Measurements from ENCODE around the gene PRSS35. TPM values are rescaled to one million over a fixed set of nuclear protein-coding genes. Genes with fewer than 3 reads are reported as not detected.
A peak's percentile ranks its signal among the peaks of the same experiment; 100 is the strongest.

PRSS35 gene
- 1.3 TPM for total RNA-seq (ENCODE audit: unreplicated experiment)
- long read RNA-seq, partial matches to known transcripts, result 0 of 2 reads
- long read RNA-seq, other reads (novel, unspliced or antisense), result 0 of 2 reads

DNA sequence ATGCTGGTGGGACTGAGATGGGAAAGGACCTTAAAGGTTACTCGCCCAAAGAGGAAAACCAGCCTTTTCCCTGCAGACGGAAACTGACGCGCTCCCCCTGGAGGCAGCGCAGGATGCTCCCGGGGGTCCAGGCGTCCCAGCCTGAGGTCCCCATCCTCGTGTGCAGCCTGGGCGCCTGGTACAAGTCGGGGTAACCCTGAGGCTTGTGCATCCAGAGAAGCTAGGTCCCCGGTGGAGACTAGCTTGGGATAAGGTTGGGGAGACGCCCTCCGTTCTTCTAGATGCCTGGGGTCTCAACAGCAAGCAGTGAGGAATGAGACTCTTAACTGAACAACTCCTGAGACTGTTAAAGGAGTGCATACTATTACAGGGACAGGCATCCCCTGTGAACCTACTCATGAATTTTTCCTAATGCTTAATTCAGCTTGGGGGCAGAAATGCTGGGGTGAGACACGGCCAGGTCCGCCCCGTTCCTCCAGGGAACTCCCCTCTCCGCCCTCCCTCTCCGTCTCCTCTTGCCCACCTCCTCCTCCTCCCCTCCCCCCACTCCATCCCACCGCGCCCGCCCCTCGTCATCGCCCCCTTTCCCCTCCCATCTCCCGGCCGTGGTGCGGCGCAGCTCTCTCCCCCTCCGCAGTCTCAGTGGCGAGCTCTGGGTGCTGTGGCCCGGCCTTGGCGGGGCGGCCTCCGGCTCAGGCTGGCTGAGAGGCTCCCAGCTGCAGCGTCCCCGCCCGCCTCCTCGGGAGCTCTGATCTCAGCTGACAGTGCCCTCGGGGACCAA is at the start of gene PRSS35:
TSS of gene PRSS35 (plus strand) at position 634 of the 781 bp plus-strand sequence. CDS start 10,908 bp downstream, outside the sequence.
- H3K36me3 Mint-ChIP-seq (ENCODE audit: low read depth, unreplicated experiment), result no peaks in the 10 kb centered on the region
- H3K27ac Mint-ChIP-seq (ENCODE audit: unreplicated experiment), result no peak within 1 kb of the TSS
- DNase-seq (ENCODE audit: low spot score), result peak; percentile 78
- TF ChIP-seq, protein P1, sequence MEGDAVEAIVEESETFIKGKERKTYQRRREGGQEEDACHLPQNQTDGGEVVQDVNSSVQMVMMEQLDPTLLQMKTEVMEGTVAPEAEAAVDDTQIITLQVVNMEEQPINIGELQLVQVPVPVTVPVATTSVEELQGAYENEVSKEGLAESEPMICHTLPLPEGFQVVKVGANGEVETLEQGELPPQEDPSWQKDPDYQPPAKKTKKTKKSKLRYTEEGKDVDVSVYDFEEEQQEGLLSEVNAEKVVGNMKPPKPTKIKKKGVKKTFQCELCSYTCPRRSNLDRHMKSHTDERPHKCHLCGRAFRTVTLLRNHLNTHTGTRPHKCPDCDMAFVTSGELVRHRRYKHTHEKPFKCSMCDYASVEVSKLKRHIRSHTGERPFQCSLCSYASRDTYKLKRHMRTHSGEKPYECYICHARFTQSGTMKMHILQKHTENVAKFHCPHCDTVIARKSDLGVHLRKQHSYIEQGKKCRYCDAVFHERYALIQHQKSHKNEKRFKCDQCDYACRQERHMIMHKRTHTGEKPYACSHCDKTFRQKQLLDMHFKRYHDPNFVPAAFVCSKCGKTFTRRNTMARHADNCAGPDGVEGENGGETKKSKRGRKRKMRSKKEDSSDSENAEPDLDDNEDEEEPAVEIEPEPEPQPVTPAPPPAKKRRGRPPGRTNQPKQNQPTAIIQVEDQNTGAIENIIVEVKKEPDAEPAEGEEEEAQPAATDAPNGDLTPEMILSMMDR (IDR thresholded peaks at IDR 0.05; ENCODE audit: unreplicated experiment), result peak; percentile 64
- H3K9me3 Mint-ChIP-seq (ENCODE audit: unreplicated experiment), result no peaks in the 10 kb centered on the region
- peak within 1 kb of the TSS; percentile 87 for H3K4me3 Mint-ChIP-seq (ENCODE audit: unreplicated experiment)
- H3K27me3 Mint-ChIP-seq (ENCODE audit: unreplicated experiment), result peaks cover 3% of the 10 kb centered on the region
- H3K4me1 Mint-ChIP-seq (ENCODE audit: unreplicated experiment), result peaks cover 7% of the 10 kb centered on the region

DNA sequence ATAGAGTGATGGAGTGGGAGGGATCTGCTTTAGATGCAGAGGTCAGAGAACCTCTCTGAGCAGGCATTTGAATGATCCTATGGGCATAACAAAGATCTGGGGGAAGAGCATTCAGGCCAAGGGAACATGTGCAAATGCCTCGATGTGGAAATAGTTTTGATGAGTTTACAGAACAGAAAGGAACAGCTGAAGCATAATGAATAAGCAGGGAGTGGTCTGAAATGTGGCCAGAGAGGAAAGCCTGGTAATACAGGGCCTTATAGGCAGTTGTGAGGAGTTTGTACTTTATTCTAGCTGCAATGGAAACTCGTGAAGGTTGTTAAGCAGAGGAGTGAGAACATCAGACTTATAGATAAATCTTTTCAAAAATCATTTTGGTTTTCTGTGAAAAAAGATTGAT is 48.4 kb upstream of the PRSS35 start:
- Mint-ChIP-seq H3K9me3 (ENCODE audit: unreplicated experiment) (no peaks in the 10 kb centered on the region), H3K27ac (ENCODE audit: unreplicated experiment) (no peak overlapping the region), H3K27me3 (ENCODE audit: unreplicated experiment) (no peaks in the 10 kb centered on the region), H3K4me3 (ENCODE audit: unreplicated experiment) (no peak overlapping the region), H3K36me3 (ENCODE audit: low read depth, unreplicated experiment) (no peaks in the 10 kb centered on the region), H3K4me1 (ENCODE audit: unreplicated experiment) (peaks cover 18% of the 10 kb centered on the region)
- no peak for DNase-seq (ENCODE audit: low spot score)
- TF ChIP-seq, protein P1 (IDR thresholded peaks at IDR 0.05; ENCODE audit: unreplicated experiment), result no peak

GRCh38 chr6:83464381-83465140 is 47.8 kb upstream of the PRSS35 start:
- peaks cover 14% of the 10 kb centered on the region for H3K4me1 Mint-ChIP-seq (ENCODE audit: unreplicated experiment)
- H3K36me3 Mint-ChIP-seq (ENCODE audit: low read depth, unreplicated experiment), result no peaks in the 10 kb centered on the region
- H3K27ac Mint-ChIP-seq (ENCODE audit: unreplicated experiment), result no peak overlapping the region
- TF ChIP-seq, protein P1 (IDR thresholded peaks at IDR 0.05; ENCODE audit: unreplicated experiment), result no peak
- H3K4me3 Mint-ChIP-seq (ENCODE audit: unreplicated experiment), result no peak overlapping the region
- DNase-seq (ENCODE audit: low spot score), result no peak
- no peaks in the 10 kb centered on the region for H3K27me3 Mint-ChIP-seq (ENCODE audit: unreplicated experiment)
- no peaks in the 10 kb centered on the region for H3K9me3 Mint-ChIP-seq (ENCODE audit: unreplicated experiment)

GRCh38 chr6:83466328-83466727 is 46.0 kb upstream of the PRSS35 start:
- H3K4me3 Mint-ChIP-seq (ENCODE audit: unreplicated experiment), result no peak overlapping the region
- H3K9me3 Mint-ChIP-seq (ENCODE audit: unreplicated experiment), result no peaks in the 10 kb centered on the region
- no peak for DNase-seq (ENCODE audit: low spot score)
- H3K36me3 Mint-ChIP-seq (ENCODE audit: low read depth, unreplicated experiment), result no peaks in the 10 kb centered on the region
- peaks cover 8% of the 10 kb centered on the region for H3K4me1 Mint-ChIP-seq (ENCODE audit: unreplicated experiment)
- TF ChIP-seq, protein P1 (IDR thresholded peaks at IDR 0.05; ENCODE audit: unreplicated experiment), result no peak
- no peak overlapping the region for H3K27ac Mint-ChIP-seq (ENCODE audit: unreplicated experiment)
- no peaks in the 10 kb centered on the region for H3K27me3 Mint-ChIP-seq (ENCODE audit: unreplicated experiment)

Data from endothelial cell (in vitro differentiated cells).